PC-3 (cell line): ENCODE measurements around the gene SPIB.

Experiments
- CTCF ChIP-seq: fragments of 300-600 bp; sonication (generic); conservative IDR thresholded peaks from 2 replicates; pipeline ENCODE4 v1.5.1; 2017; ENCODE audit warnings: antibody characterized with exemption, low read depth, mild to moderate bottlenecking, low read length
- EZH2 ChIP-seq: fragments of 300-600 bp; sonication (generic); IDR thresholded peaks from one replicate; pipeline ENCODE4 v1.6.1; 2017; ENCODE audit warnings: antibody characterized with exemption, mild to moderate bottlenecking, low read length; ENCODE audit not compliant: unreplicated experiment
- EZH2phosphoT487 ChIP-seq: fragments of 300-600 bp; sonication (generic); IDR thresholded peaks from 2 replicates; pipeline ENCODE4 v1.6.1; 2018; ENCODE audit warnings: mild to moderate bottlenecking, antibody characterized with exemption, low read length, borderline replicate concordance

DNA sequence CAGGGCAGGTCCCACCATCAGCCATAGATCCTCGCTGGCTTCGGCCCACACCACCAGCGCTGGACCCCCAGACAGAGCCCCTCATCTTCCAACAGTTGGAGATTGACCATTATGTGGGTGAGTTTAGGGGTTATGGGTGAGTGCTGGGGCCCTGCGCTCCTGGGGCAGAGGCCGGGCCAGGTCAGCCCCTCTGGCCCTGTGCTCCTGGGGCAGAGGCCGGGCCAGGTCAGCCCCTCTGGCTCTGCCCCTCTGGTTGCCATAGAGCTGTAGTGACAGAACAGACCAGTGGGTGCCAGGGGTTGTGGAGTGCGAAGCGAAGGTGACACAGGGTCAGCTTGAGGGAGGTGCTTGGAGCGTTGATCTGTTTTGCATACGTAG is 19.4 kb upstream of the SPIB start:
- TF ChIP-seq CTCF, result no peak
- no peak for TF ChIP-seq EZH2phosphoT487
- TF ChIP-seq EZH2, result no peak
